Right renal cortex interstitium (tissue), 3 donors: ENCODE data around the gene ARID1B. TPM values are rescaled to one million over a fixed set of nuclear protein-coding genes. Genes with fewer than 3 reads are reported as not detected.

Experiments used
- DNase-seq, 3 donors: peaks; one replicate each; pipeline ENCODE4 v3.0.0-alpha.2; 2013; ENCODE audit warnings: low read depth in 3 of 3, low spot score in 2 of 3
- polyA plus RNA-seq, 3 donors: library from polyadenylated mRNA; unstranded; fragments of 120-200 nt; gene quantifications; one replicate each; pipeline ENCODE4 v1.2.1, GENCODE V29; 2013; ENCODE audit not compliant: insufficient read length in 3 of 3

Gene ARID1B
- polyA plus RNA-seq, 3 donors: 70.1 to 75.5 (median 72.6) TPM

DNA sequence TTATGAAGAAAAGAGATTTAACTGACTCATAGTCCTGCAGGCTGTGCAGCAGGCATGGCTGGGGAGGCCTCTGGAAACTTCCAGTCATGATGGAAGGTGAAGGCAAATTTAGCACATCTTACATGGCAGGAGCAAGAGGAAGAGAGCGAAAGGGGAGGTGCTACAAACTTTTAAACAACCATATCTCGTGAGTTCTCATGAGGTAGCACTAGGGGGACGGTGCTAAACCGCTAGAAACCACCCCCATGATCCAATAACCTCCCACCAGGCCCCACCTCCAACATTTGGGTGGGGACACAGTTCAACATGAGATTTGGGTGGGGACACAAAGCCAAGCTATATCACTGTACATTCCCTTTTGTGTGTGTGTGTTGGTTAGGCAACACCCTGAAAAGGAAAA, 336.2 kb downstream of the ARID1B start:
- no peak for DNase-seq

DNA sequence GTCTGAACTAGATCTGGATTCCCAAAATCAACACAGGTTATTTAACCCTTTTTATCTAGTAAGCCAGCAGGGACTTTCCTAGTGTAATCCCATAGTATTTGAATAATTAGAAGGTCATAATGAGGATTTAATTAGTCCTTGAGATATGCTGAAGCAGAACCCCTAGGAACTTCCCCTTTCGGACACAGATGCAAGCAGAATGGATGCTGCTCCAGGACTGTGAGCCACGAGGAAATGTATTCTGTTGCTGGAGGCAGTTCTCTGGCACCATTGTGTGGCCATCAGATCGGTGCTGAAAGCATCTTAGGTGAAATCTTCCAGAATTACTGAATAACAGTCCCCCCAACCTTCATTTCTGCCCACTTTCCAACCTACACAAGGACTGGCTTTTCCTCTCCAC, 339.2 kb downstream of the ARID1B start:
- no peak for DNase-seq

DNA sequence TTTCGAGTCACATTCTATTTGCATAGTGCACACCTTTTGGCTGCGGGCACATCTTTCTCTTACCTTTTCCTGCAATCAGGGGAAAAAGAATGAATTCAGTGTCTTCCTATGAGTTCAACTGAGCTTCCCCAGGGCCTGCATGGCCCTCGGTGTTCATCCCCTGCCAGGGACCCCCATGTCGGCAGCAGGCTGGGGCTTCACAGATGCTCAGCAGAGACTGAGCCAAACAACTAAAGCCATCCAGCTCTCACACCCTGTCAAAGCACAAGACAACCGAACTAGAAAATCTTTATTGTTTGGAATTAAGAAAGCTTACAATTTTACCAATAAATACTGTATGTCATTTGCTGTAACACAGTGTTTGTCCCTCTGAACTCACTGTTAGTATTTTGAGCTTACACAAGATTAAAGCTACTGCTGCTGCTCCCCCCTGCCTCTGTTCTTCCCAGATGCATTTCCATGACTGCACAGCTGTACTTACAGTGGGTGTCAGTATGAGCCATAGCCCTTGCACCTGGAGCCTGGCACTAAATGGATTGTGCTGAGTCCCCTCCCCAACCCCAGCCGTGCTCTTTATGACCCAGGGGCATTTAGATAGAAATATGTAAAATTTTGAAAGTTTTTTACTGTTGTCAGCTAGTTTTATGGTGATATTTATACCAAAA, 340.4 kb downstream of the ARID1B start:
- no peak for DNase-seq

DNA sequence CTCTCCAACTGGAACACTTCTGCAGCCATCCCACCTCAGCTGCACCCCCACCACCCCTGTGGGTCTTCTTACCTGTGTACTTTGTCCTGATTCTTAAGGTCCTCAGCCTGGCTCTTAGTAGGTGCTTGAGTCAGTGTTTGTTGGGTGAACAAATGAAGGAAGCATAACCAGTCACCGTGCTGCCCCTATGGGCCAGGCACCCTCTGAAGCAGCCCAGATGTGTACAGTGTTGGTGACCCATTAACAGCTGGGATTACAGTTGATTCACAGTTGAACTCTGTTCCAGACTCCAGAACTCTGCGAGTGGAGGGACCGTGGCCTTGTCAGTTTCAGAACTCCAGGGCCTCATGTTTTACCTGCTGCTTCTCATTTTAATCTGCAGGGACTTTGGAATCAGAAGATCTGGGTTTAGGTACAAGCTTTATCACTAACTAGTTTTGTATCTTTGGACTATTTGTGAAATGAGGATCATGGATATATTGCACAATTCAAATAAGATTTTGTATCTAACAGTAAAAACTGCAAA, 342.4 kb downstream of the ARID1B start:
- no peak for DNase-seq

DNA sequence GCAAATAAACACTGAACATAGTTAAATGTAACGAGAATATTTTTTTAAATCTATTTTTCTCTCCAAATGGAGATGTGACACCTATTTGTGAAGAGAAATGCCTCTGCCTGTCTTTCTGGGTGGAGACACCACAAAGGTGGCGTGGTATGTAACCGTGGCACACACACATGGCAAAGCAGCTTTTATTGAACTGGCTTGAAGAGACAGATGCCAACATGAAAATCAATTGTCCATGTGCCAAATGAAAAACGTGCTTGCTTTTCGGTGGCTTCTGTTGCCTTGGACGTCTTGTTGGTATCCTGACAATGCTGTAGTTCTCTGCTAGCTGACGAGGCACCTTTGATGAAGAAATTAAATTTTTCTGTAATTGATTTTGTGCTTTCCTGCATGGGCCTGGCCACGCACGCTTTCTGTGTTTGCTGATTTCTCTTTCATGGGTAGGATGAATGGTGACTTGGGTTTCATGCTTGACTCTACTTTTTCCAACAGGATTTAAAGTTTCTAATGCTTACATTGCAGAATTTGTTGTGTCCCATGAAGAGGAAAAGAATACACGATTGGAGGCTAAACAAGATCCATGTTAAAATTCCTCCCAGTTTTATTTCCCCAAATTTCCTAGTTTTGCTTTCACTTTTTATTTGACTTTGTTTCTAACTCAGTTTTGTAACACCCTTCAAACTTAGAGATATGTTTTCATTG, 343.5 kb downstream of the ARID1B start:
- no peak for DNase-seq

DNA sequence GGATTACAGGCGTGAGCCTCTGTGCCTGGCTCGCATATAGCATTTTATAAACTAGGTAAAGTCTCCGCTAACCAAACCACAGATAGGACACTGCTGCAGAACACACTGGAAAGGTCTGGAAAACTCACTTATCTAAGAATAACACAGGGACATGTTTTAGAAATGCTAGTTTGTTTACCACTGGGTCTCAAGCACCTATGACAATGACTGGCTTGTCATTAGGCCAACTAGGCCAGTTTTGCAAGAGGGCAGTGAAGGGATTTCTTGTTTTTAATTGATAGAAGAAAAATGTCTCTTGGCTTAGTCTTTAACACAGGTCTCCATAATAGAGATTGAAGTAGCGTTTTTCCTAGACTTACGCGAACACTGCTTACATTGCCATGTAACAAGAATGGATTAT, 344.7 kb downstream of the ARID1B start:
- no peak for DNase-seq

DNA sequence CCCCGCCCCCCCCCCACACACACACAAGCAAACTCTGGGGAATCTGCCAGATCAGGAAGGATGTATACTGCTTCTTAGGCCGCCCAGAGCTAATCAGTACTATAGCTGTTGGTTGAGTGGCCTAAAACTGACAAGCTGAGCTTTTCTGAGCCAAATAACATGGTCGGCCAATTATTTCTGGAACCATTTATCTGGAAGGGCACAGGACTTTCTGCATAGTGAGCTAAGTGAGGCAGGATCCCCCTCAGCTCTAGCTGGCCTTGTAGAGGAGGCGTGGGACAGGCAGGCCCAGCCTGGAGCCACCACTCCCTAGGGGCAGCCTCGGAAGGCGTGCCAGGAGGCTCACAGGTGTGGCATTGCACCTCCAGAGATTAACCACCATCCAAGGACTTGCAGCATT, 346.1 kb downstream of the ARID1B start:
- DNase-seq: no peak

DNA sequence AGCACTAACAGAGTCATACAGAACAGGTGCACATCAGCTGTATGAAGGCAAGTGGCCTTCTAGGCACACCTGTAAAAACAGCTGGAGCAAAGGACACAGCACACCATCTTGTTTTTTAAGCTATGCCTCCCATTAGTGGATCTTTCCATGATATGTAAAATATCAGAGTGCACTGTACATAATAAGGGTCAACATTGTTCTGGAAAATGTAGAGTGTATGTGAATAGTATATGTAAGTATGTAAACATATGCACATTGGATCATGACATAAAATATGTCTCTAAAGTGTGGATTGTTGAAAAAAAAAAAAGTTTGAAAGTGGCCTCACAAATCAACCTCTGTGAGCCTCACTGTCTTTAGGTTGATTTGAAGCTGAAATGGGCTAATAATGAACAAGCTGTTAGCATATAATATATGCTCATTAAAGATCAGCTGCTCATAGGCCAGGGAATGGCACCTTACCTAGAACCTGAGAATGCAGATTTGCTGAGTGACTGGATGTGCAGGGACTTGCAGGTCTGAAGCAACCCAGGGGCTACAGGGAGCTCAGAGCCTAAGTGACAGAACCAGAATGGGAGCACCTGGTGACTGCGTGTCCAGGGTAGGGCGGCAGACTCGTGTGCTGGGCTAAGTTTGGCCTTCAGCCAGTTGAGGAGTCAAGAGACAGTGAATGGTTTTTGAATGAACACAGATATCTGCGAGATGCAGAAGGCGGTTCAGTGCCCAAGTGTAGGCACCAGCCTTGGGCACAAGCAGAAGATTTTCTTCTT, 347.5 kb downstream of the ARID1B start:
- DNase-seq: no peak

DNA sequence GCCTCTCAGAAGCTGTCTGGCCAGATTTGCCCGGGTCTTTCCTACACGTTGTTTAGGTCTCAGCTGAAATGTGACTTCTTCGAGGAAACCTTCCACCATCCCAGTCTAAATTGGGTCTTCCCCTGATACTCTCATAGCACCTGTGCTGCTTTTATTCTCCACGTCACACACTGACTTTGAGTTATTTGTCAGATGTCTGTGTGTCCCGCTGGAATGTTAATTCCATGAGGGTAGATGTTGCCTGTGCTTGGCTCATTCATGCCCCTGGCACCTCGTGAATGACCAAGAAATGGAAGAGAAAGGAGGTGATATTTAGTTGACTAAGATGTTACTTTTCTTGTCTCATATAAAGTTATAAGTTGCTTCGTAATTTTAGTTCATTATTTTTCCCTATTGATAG, 348.4 kb downstream of the ARID1B start:
- DNase-seq: no peak

DNA sequence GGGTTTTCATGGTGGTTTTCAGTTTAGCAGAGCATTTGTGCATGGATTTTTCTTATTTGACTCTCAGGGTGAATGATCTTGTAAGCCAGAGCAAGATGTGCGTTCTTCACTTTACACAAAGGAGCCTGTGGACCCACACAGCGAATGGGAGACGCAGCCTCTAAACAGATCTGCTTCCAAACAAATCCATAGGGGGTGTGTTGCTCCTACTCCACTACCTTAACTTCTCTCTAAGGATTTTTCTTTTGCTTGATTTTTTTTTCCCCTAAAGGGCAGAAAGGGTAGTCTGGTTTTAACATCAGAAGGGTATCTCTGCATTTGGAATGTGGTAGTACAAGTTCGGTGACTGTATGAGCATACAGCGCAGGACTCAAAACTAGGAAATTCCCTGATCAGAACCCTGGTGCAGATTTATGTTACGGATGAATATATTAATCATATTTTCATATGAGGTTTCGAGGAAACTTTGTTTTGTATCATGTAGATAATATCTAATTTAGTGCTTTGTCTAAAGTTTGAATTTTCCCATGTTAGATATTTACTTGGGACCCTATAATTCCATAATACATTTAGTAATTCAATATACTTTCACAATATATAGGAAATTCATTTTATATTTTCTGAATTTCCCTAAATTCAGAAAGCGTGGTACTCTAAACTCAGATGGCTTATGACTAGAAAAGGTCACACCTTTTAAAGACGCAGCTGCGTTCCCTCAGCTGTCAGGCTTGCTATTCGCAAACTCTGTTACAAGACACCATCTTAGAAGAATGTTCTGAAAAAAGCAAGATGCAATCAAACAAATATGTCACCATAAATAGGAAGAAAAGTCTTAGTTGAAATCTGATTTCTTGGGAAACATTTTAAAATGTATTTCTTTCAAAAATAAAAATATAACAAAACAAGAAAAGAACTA, 349.3 kb downstream of the ARID1B start:
- no peak for DNase-seq

DNA sequence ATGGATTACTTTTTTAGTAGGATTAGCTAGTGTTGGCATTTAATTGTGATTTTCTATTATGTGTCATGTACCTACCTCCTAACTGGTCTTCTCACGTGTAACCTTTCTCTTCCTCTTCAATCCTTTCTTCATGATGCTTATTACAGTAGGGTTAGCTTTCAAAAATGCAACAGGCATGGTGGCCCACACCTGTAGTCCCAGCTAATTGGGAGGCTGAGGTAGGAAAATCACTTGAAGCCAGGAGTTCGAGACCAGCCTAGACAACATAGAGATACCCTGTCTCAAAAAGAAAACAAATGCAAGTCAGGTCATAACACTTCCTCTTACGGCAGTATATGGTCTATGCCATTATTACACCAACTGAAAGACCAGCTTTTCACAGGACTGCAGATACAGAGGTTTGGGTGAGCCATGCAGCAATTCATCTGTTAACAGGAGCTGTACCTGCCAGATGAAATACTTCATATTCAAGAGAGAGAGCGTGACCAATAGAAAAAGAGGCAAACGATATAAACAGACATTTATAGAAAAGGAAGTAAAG, 351.1 kb downstream of the ARID1B start:
- DNase-seq: no peak

DNA sequence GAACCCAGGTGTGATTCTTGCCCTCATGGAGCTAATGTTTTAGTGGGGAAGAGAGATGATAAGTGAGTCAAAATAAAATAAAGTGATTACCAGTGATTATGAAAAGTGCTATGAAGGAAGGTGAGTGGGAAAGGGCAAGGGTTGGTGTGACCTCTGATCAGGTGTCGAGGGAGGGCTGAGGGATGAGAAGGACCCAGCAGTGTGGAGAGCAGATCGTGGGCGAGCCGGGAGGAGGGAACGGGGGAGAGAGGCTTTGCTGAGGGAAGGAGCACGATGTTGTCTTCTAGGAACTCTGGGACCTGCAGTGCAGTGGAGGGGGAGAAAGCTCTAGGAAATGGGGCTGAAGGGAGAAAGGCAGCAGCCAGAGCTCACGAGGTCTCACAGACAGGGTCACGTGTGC, 354.1 kb downstream of the ARID1B start:
- no peak for DNase-seq

DNA sequence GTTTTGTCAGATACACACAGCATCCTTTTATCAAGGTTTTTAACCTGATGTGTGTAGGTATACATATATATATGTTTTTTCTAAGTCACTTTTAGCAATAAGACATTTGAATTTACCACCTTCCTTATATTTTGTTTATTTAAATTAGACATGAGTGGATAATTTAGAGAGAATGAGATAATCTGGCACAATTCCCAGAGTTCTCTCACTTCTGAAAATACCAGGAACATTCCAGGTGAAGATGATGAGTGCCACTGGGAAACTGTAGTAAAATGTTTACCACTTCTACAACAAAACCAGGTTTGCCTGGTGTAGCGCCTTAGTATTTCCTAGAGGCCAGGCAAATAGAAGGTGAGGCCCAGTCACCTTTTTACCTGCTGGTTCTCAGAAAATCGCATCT, 356.7 kb downstream of the ARID1B start:
- no peak for DNase-seq

DNA sequence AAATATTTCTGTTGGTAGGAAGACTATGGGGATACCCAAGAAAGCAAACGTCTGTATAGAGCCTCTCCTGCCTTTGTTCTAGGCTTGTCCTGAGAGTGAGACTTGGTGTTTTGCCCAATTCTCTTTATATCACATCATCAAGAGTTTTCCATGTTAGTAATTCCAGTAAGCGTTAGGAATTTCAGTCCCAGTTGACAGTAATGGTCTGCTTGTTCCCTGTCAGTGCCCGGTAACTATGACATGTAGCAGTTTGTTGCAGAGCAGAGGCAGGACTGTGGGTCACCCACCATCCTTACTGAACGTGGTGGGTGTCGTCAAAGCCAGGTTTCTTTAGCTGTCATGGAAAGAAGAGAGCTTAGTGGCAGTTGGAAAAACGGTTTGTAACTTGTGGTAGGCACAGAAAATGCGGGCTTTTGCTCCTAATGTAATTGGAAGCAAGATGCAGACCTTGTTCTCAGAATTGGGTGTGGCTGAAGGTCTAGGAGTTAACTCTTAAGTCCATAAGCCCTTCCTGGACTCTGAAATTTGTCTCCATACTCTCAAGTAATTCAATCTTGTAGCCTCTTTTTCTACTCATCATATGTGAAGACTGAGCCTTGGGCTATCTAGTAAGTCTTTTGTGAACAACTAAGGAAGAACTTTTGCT, 357.3 kb downstream of the ARID1B start:
- no peak for DNase-seq

DNA sequence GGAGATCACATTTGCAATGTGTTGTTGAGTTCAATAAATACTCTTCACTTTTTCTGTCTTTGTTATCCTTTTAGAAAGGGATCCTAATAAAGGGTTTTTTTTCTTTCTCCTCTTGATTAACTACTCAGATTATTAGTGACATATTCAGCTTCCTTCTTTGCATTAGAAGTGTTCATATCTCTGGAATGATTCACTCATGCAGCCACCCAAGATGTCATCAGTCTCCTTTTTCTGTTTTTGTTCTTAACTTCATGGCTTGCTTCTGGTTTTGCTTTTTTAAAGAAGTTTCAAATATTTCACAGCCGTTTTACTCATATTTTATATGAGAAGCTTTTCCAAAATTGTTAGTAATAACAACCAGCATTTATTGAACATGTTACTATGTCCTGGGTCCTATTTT, 358.5 kb downstream of the ARID1B start:
- DNase-seq: no peak

DNA sequence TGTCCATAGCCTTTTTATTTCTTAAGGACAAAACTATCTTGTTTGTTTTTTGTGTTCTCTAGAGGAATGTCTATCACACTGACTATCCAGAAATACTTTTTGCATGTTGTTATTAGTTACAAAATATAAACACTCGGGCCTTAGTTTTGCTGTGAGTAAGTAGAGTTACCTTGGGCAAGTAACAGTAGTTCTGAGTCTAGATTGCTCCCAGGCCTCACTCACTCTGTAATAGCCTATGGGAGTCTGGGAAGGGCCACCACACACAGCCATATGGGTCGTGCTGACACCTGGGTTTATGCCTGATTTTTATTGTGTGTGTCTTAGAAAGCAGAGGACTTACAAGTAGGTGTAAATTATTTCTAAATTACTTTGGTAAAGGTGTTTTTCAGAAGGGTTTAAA, 360.3 kb downstream of the ARID1B start:
- no peak for DNase-seq

DNA sequence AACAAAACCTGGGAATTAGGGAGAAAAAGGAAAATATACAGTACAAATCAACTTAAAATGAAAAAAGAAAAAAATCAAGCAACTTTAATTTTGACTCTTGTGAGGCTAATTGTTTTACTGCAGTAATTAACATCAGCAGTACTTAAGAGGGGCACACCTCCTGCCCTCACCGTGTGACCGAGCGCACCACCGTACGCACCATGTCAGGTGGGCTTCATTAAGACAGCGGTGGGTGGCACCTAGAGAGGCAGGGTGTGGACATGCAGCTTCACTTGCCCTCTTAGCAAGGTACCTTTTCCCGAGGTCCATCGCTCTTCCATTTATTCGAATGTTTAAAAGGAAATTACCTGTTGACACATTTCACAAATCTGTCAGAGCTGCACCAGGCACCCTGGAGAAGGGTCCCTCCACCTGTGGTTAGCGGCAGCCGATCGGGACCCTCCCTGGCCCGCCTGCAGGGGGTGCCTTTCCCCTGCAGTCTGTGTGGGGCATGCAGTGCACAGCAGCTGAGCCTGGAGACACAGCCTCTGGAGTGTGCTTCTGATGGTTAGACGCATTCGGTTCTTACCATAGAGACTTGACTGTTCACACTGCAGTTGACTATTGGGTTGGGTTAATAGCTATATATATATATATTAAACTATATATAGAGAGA, 362.0 kb downstream of the ARID1B start:
- no peak for DNase-seq

DNA sequence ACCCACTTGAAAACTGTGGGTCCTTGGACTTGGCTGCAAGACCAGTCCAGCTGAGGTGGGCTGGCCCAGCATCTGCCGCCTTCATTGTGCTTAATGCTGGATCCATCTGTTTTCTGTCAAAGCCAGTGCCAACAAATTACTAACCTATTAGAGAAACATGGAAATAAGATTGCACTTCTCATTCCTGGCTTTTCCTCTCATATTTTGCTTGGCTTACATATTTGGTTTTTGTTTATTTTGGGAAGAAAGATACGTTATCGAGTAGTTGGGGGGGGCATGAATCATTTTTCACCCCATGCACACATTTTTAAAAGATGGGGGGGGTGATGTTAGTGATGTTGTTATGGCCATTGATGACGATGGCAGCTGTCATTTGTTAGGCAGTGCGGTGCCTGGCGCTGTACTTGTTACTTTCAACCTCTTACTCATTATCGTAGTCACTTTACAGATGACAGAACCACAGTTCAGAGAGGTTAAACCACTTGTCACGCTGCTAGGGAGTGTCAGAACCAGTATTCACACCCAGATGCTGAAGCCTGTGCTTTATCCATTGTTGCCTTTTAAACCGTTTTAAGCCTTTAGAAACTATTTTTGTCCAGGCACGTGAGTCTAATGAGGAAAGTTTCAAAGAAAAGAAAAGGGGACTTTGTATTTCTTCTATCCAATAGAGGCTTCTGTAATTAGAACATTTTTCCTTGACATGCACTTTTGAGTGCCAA, 366.2 kb downstream of the ARID1B start:
- no peak for DNase-seq
